K562 (cell line): ENCODE results near the gene ITGBL1. TPM values are rescaled to one million over a fixed set of nuclear protein-coding genes. Genes with fewer than 3 reads are reported as not detected.

Experiments used
- ATAC-seq: fragments of 200-7000 bp; cut with Tn5 transposase; 3 replicates; pipeline ENCODE4 v1.9.1; 2020; ENCODE audit warnings: moderate library complexity
- BruUV-seq: library from RNA; stranded (reverse); fragments of 400-500 nt; replicated peaks from 2 replicates; lab custom pipeline; 2021; lab: Mats Ljungman, UMichigan
- CTCF ChIA-PET: fragments of 300-600 bp; formaldehyde crosslinking; extraction: SDS; loops from one replicate; lab custom pipeline; 2021; ENCODE audit warnings: low intra/inter-chr PET ratio; lab: Yijun Ruan, JAX
- POLR2A ChIA-PET: fragments of 300-600, 350-650 bp; sonication (Branson Sonifier 250); formaldehyde crosslinking; extraction: SDS; loops from one replicate; lab custom pipeline; 2021; ENCODE audit warnings: antibody characterized with exemption, inconsistent platforms; lab: Yijun Ruan, JAX
- DNase-seq, 4 experiments: peaks; one replicate each; pipeline versions ENCODE4 v3.0.0 to v3.0.0-alpha.2; 2011 to 2018; ENCODE audit warnings: low spot score in 3 of 4, mixed read lengths in 3 of 4; ENCODE audit errors: extremely low read depth in 1 of 4
- FAIRE-seq: peaks from 2 replicates; lab custom pipeline; 2011; peaks lifted over from hg19 to GRCh38; lab: Jason Lieb, UNC
- H2AFZ ChIP-seq: 2 replicates; pipeline ENCODE4 v1.6.0; 2011; ENCODE audit warnings: low read depth, low read length, control low read depth, inconsistent platforms
- H3K27ac ChIP-seq: fragments of 200-600 bp; 3 replicates; pipeline ENCODE4 v1.8.0; 2011; ENCODE audit warnings: low read depth, mild to moderate bottlenecking, control low read depth, inconsistent platforms, low read length, moderate library complexity, mixed read lengths; ENCODE audit errors: extremely low read depth
- H3K27me3 ChIP-seq, 2 experiments: fragments of 300-600 bp in 1 of 2; 2 replicates in 1 of 2; 3 replicates in 1 of 2; pipeline versions ENCODE4 v1.6.0 to v1.8.0; 2011; ENCODE audit warnings: inconsistent platforms in 2 of 2, low read length in 2 of 2, mild to moderate bottlenecking in 1 of 2, mixed read lengths in 1 of 2, moderate library complexity in 1 of 2; ENCODE audit not compliant: control insufficient read depth in 2 of 2, insufficient read depth in 2 of 2
- H3K36me3 ChIP-seq: fragments of 300-600 bp; 3 replicates; pipeline ENCODE4 v1.8.0; 2011; ENCODE audit warnings: mild to moderate bottlenecking, low read length, inconsistent platforms; ENCODE audit not compliant: control insufficient read depth, insufficient read depth
- H3K4me1 ChIP-seq, 2 experiments: fragments of 200-600 bp in 1 of 2; replicated peaks in 1 of 2; 2 replicates in 1 of 2; 3 replicates in 1 of 2; pipeline versions ENCODE4 v1.5.1 to v1.8.0; 2011; ENCODE audit warnings: inconsistent platforms in 2 of 2, low read length in 2 of 2, mild to moderate bottlenecking in 1 of 2, mixed read lengths in 1 of 2, moderate library complexity in 1 of 2; ENCODE audit not compliant: control insufficient read depth in 2 of 2, insufficient read depth in 2 of 2
- H3K4me2 ChIP-seq: 2 replicates; pipeline ENCODE4 v1.6.1; 2011; ENCODE audit warnings: low read length, control low read depth, inconsistent platforms, mixed read lengths; ENCODE audit not compliant: insufficient read depth
- H3K4me3 ChIP-seq: fragments of 200-600 bp; sonication (generic), shearing (Covaris generic); 2 replicates; pipeline ENCODE4 v1.5.1; 2016; ENCODE audit warnings: control low read depth, inconsistent platforms
- H3K79me2 ChIP-seq: fragments of 200-600 bp; 3 replicates; pipeline ENCODE4 v1.8.0; 2011; ENCODE audit warnings: low read length, inconsistent platforms; ENCODE audit not compliant: control insufficient read depth, insufficient read depth
- H3K9ac ChIP-seq, 2 experiments: 2 replicates each; pipeline versions ENCODE4 v1.6.0 to v1.6.1; 2011; ENCODE audit warnings: low read depth in 2 of 2, low read length in 2 of 2, control low read depth in 1 of 2, inconsistent platforms in 1 of 2, mild to moderate bottlenecking in 1 of 2, mixed read lengths in 1 of 2; ENCODE audit not compliant: insufficient read depth in 1 of 2
- H3K9me1 ChIP-seq: one replicate; pipeline ENCODE4 v1.6.0; 2011; ENCODE audit warnings: inconsistent platforms, mild to moderate bottlenecking, low read length, moderate library complexity; ENCODE audit not compliant: control insufficient read depth, insufficient read depth
- H3K9me3 ChIP-seq: replicated peaks from 2 replicates; pipeline ENCODE4 v1.5.1; 2011; ENCODE audit warnings: low read depth, low read length, inconsistent platforms; ENCODE audit not compliant: control insufficient read depth, insufficient read depth
- H4K20me1 ChIP-seq: replicated peaks from 2 replicates; pipeline ENCODE4 v1.6.1; 2011; ENCODE audit warnings: low read length, inconsistent platforms, mixed read lengths; ENCODE audit not compliant: control insufficient read depth, insufficient read depth
- DACH1 ChIP-seq: fragments of 450-650 bp; IDR thresholded peaks from 2 replicates; pipeline ENCODE4 v1.6.1; 2018; ENCODE audit not compliant: partially characterized antibody
- HDAC6 ChIP-seq: IDR thresholded peaks from 2 replicates; pipeline ENCODE4 v1.6.1; 2012; ENCODE audit warnings: low read depth, mild to moderate bottlenecking, control low read depth, inconsistent platforms, low read length, moderate library complexity
- HDAC8 ChIP-seq: fragments of 450-650 bp; IDR thresholded peaks from 2 replicates; pipeline ENCODE4 v1.6.1; 2016; ENCODE audit warnings: mild to moderate bottlenecking, missing genetic modification characterization, moderate library complexity, missing compliant biosample characterization
- ILK ChIP-seq: fragments of 450-650 bp; IDR thresholded peaks from 2 replicates; pipeline ENCODE4 v1.6.1; 2016; ENCODE audit warnings: missing genetic modification characterization, low read depth, mild to moderate bottlenecking, missing compliant biosample characterization, moderate library complexity, borderline replicate concordance
- JUN ChIP-seq, 2 experiments: sonication (generic) in 1 of 2; formaldehyde crosslinking in 1 of 2; IDR thresholded peaks; 2 replicates each; pipeline versions ENCODE4 v1.6.1 to v1.8.0; 2012 to 2022; ENCODE audit warnings: borderline replicate concordance in 2 of 2, mild to moderate bottlenecking in 2 of 2, improper control_type of control experiment in 1 of 2, low read depth in 1 of 2, low read length in 1 of 2, missing genetic modification reagents in 1 of 2
- MBD2 ChIP-seq: sonication (generic); IDR thresholded peaks from 2 replicates; pipeline ENCODE4 v1.6.1; 2016; ENCODE audit warnings: low read depth, borderline replicate concordance
- MTA3 ChIP-seq: fragments of 450-650 bp; formaldehyde crosslinking; IDR thresholded peaks from 2 replicates; pipeline ENCODE4 v1.6.1; 2017; ENCODE audit warnings: mild to moderate bottlenecking, borderline replicate concordance
- RAD21 ChIP-seq, 2 experiments: fragments of 250-450 bp in 1 of 2; fragments of 450-650 bp in 1 of 2; sonication (Bioruptor Pico) in 1 of 2; formaldehyde crosslinking in 1 of 2; IDR thresholded peaks in 1 of 2; conservative IDR thresholded peaks in 1 of 2; 2 replicates each; pipeline versions ENCODE4 v1.4.0 to v1.8.0; 2020 to 2022; ENCODE audit warnings: mild to moderate bottlenecking in 2 of 2, moderate library complexity in 1 of 2
- SNRNP70 ChIP-seq: fragments of 200-400 bp; formaldehyde crosslinking; optimal IDR thresholded peaks from 2 replicates; pipeline ENCODE3; 2017; ENCODE audit warnings: low read depth, low read length
- TCF7 ChIP-seq: sonication (generic); IDR thresholded peaks from 2 replicates; pipeline ENCODE4 v1.6.1; 2016; ENCODE audit warnings: antibody characterized with exemption, borderline replicate concordance
- YBX1 ChIP-seq: fragments of 450-650 bp; IDR thresholded peaks from 2 replicates; pipeline ENCODE4 v1.7.1; 2016; ENCODE audit warnings: mild to moderate bottlenecking
- ZNF395 ChIP-seq: fragments of 200-800 bp; sonication (Bioruptor generic); IDR thresholded peaks from 2 replicates; pipeline ENCODE4 v1.6.1; 2017; ENCODE audit warnings: missing genetic modification characterization, missing compliant biosample characterization
- ZNF512 ChIP-seq: IDR thresholded peaks from 2 replicates; pipeline ENCODE4 v1.6.1; 2016; ENCODE audit warnings: missing genetic modification characterization, missing compliant biosample characterization
- WGBS: fragments of 100-300 bp; shearing (Covaris generic); methylation state at CpG from one replicate; pipeline ENCODE4 v1.1.6; 2016; ENCODE audit warnings: low coverage, mixed read lengths; ENCODE audit not compliant: insufficient coverage; ENCODE audit errors: missing lambda C conversion rate; 5-methylcytosine and 5-hydroxymethylcytosine counted together
- in situ Hi-C: fragments of 300-500 bp; cut with MboI; formaldehyde crosslinking; loops from 4 replicates; pipeline ENCODE4 v1.15.0; 2018; ENCODE audit warnings: inconsistent platforms, mixed read lengths
- intact Hi-C: fragments of 100-400 bp; cut with micrococcal nuclease; formaldehyde crosslinking; loops from 2 replicates; pipeline ENCODE4 v1.14.2; 2022
- polyA plus RNA-seq, 8 experiments: library from polyadenylated mRNA; depleted of rRNA in 4 of 8; stranded (reverse) in 5 of 8; unstranded in 3 of 8; fragments of >200 nt; fragmentation: Nextera tagmentation in 2 of 8; fragmentation: Illumina TruSeq in 1 of 8; extraction: Ambion mirVana in 2 of 8; extraction: Trizol in 1 of 8; gene quantifications; 2 replicates each; pipeline versions ENCODE4 v1.2.1 to v1.2.3, GENCODE V29; 2011 to 2014; ENCODE audit warnings: inconsistent platforms in 1 of 8, missing spikeins in 1 of 8
- total RNA-seq, 7 experiments: library from RNA; depleted of rRNA in 6 of 7; stranded (reverse); fragments of >200 nt in 6 of 7; fragmentation: Illumina TruSeq in 2 of 7; extraction: Trizol in 2 of 7; gene quantifications; 2 replicates each; pipeline versions ENCODE4 v1.2.1 to v1.2.3, GENCODE V29; 2011 to 2021; ENCODE audit warnings: low replicate concordance in 1 of 7
- TF ChIP-seq, protein P1 (sequence below): fragments of 250-450 bp; sonication (Bioruptor Pico); IDR thresholded peaks from 2 replicates; pipeline ENCODE4 v1.5.0; 2020; ENCODE audit warnings: mild to moderate bottlenecking, borderline replicate concordance

ITGBL1 gene
- total and polyA plus RNA-seq, 9 of the 15 experiments (the other 6 are each of a cell fraction or from before 2014, with no cell fraction given): 0.04 to 0.73 (median 0.32) TPM; not detected in 1

GRCh38 chr13:101640788-101641400, 188.4 kb downstream of the ITGBL1 start (continued):
- TF ChIP-seq ZNF512 (tag) (no peak), MTA3 (no peak), ILK (tag) (no peak)
- TF ChIP-seq, protein P1, sequence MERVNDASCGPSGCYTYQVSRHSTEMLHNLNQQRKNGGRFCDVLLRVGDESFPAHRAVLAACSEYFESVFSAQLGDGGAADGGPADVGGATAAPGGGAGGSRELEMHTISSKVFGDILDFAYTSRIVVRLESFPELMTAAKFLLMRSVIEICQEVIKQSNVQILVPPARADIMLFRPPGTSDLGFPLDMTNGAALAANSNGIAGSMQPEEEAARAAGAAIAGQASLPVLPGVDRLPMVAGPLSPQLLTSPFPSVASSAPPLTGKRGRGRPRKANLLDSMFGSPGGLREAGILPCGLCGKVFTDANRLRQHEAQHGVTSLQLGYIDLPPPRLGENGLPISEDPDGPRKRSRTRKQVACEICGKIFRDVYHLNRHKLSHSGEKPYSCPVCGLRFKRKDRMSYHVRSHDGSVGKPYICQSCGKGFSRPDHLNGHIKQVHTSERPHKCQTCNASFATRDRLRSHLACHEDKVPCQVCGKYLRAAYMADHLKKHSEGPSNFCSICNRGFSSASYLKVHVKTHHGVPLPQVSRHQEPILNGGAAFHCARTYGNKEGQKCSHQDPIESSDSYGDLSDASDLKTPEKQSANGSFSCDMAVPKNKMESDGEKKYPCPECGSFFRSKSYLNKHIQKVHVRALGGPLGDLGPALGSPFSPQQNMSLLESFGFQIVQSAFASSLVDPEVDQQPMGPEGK: no peak

DNA sequence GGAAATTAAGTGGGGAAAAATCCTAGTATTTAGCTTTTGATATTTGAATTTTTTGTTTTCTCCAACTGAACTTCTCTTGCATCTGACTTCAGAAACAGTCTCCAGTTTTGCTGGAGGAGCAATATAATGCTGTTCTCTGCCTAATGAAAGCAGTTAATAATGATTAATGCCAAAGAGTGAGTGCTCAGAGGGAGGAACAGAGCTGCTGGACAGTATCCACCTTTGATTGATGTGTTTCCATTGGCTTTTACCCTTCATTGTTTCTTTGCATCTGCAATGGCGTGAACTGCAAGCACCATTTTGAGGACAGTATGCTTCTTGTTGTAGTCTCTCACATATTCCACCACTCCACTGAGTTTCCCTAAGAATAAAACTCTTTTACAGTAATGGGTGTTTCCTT, 193.4 kb downstream of the ITGBL1 start:
- CTCF ChIA-PET: no interaction called here
- no peak overlapping the region for H3K27ac ChIP-seq
- H3K4me2 ChIP-seq: no peak overlapping the region
- no peak overlapping the region for H3K9ac ChIP-seq
- no peak for ATAC-seq
- DNase-seq: no peak
- no peaks in the 10 kb centered on the region for H3K27me3 ChIP-seq
- intact Hi-C loops (no loop called here), in situ Hi-C loops (no loop called here)
- H3K79me2 ChIP-seq: no peaks in the 10 kb centered on the region
- H3K9me1 ChIP-seq: no peaks in the 10 kb centered on the region
- POLR2A ChIA-PET: no interaction called here
- WGBS: 0% methylated on average over 1 of the region's 1 CpG
- H3K4me1 ChIP-seq: no peaks in the 10 kb centered on the region
- no peaks in the 10 kb centered on the region for H3K36me3 ChIP-seq
- H2AFZ ChIP-seq: no peak overlapping the region
- no TSS peak for BruUV-seq
- H4K20me1 ChIP-seq: no peaks in the 10 kb centered on the region
- H3K9me3 ChIP-seq: no peaks in the 10 kb centered on the region
- no peak overlapping the region for H3K4me3 ChIP-seq
- no peak for FAIRE-seq
- no peak for TF ChIP-seq SNRNP70
- no peak for TF ChIP-seq HDAC8
- TF ChIP-seq DACH1: no peak
- TF ChIP-seq TCF7: no peak
- TF ChIP-seq YBX1: no peak
- TF ChIP-seq HDAC6: no peak
- TF ChIP-seq MBD2: no peak
- no peak for TF ChIP-seq ZNF395 (CRISPR knock-in tag)
- no peak for TF ChIP-seq RAD21 (CRISPR knock-in tag; conservative IDR thresholded peaks at IDR 0.05 in 1 of 2, IDR thresholded peaks at IDR 0.05 in 1 of 2)
- TF ChIP-seq JUN (IDR thresholded peaks at IDR 0.05; ENCODE audit: borderline replicate concordance, low read depth, low read length): no peak
- no peak for TF ChIP-seq JUN (CRISPR knock-in tag; IDR thresholded peaks at IDR 0.05; ENCODE audit: borderline replicate concordance)
